Measurements from ENCODE around the gene F7.
"Not testable (repeated sequence)": the region's sequence is repeated elsewhere in the genome, so short reads cannot be mapped to it uniquely, and the experiment has no call there.

The F7 gene

GRCh38 chr13:113160983-113161382 is 55.4 kb downstream of the F7 start:
- no peak for TF ChIP-seq EZH2phosphoT487 (IDR thresholded peaks at IDR 0.05; ENCODE audit: borderline replicate concordance, low read length)
- TF ChIP-seq, protein P1, sequence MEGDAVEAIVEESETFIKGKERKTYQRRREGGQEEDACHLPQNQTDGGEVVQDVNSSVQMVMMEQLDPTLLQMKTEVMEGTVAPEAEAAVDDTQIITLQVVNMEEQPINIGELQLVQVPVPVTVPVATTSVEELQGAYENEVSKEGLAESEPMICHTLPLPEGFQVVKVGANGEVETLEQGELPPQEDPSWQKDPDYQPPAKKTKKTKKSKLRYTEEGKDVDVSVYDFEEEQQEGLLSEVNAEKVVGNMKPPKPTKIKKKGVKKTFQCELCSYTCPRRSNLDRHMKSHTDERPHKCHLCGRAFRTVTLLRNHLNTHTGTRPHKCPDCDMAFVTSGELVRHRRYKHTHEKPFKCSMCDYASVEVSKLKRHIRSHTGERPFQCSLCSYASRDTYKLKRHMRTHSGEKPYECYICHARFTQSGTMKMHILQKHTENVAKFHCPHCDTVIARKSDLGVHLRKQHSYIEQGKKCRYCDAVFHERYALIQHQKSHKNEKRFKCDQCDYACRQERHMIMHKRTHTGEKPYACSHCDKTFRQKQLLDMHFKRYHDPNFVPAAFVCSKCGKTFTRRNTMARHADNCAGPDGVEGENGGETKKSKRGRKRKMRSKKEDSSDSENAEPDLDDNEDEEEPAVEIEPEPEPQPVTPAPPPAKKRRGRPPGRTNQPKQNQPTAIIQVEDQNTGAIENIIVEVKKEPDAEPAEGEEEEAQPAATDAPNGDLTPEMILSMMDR (IDR thresholded peaks at IDR 0.05; ENCODE audit: low read depth, low read length, poor library complexity, severe bottlenecking), result no peak

DNA sequence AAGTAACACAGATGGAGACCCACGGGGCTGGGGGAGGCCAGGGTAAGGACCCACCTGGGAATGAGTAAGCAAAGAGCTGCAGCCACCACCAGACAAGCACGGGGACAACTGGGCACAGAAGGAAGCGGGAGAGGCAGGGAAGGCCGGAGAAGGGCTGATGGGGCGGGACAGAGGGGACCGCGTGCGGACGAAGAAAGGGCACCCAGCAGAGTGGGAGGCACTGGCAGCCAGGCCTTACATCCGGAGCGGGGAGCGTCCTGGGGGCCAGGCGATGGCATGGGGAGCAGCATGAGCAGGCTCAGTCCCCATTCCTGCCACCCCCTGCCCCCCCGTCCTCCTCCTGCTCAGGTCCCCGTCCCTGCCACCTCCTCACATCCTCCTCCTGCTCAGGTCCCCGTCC is 55.8 kb downstream of the F7 start:
- TF ChIP-seq, protein P1 (IDR thresholded peaks at IDR 0.05; ENCODE audit: low read depth, low read length, poor library complexity, severe bottlenecking), result no peak
- TF ChIP-seq EZH2phosphoT487 (IDR thresholded peaks at IDR 0.05; ENCODE audit: borderline replicate concordance, low read length), result no peak
- peak overlapping the region; percentile 36 for H3K4me3 ChIP-seq (ENCODE audit: low read length)
- peak overlapping the region; percentile 42 for H3K27ac ChIP-seq (ENCODE audit: low read depth, low read length)
- H3F3A ChIP-seq (ENCODE audit: control insufficient read depth, insufficient read depth), result peaks cover 20% of the 10 kb centered on the region
- H3K27me3 ChIP-seq (ENCODE audit: control insufficient read depth, low read length), result no peaks in the 10 kb centered on the region
- no peaks in the 10 kb centered on the region for H3K79me2 ChIP-seq (ENCODE audit: control insufficient read depth, low read length)
- H4K20me1 ChIP-seq (ENCODE audit: control insufficient read depth, insufficient read depth, low read depth, low read length), result no peaks in the 10 kb centered on the region
- no peaks in the 10 kb centered on the region for H3K9me2 ChIP-seq (replicated peaks; ENCODE audit: control insufficient read depth, low read length)
- peak overlapping the region; percentile 49 for H3K4me2 ChIP-seq (ENCODE audit: low read length)
- H3K4me1 ChIP-seq (ENCODE audit: control insufficient read depth, low read length), result peaks cover 28% of the 10 kb centered on the region
- H3K36me3 ChIP-seq (ENCODE audit: control insufficient read depth, low read length), result no peaks in the 10 kb centered on the region
- H3K9me3 ChIP-seq (ENCODE audit: control insufficient read depth, insufficient read depth, low read length), result no peaks in the 10 kb centered on the region

More at GRCh38 chr13:113160983-113161382, 55.4 kb downstream of the F7 start:
- H3K79me2 ChIP-seq (ENCODE audit: control insufficient read depth, low read length), result no peaks in the 10 kb centered on the region
- peak overlapping the region; percentile 42 for H3K27ac ChIP-seq (ENCODE audit: low read depth, low read length)
- H3K4me1 ChIP-seq (ENCODE audit: control insufficient read depth, low read length), result peaks cover 28% of the 10 kb centered on the region
- H3K9me3 ChIP-seq (ENCODE audit: control insufficient read depth, insufficient read depth, low read length), result peaks cover under 1% of the 10 kb centered on the region; the same call in 1 of the 2 replicates
- H3K9me2 ChIP-seq (replicated peaks; ENCODE audit: control insufficient read depth, low read length), result no peaks in the 10 kb centered on the region
- H3K36me3 ChIP-seq (ENCODE audit: control insufficient read depth, low read length), result no peaks in the 10 kb centered on the region
- no peaks in the 10 kb centered on the region for H4K20me1 ChIP-seq (ENCODE audit: control insufficient read depth, insufficient read depth, low read depth, low read length)
- peaks cover 16% of the 10 kb centered on the region for H3F3A ChIP-seq (ENCODE audit: control insufficient read depth, insufficient read depth)
- peak overlapping the region; percentile 36 for H3K4me3 ChIP-seq (ENCODE audit: low read length)
- H3K4me2 ChIP-seq (ENCODE audit: low read length), result peak overlapping the region; percentile 49
- no peaks in the 10 kb centered on the region for H3K27me3 ChIP-seq (ENCODE audit: control insufficient read depth, low read length)

- not testable (repeated sequence) for H3K9me2 ChIP-seq (replicated peaks; ENCODE audit: control insufficient read depth, low read length); H3K27ac ChIP-seq (ENCODE audit: low read depth, low read length); H3K27me3 ChIP-seq (ENCODE audit: control insufficient read depth, low read length); H3K36me3 ChIP-seq (ENCODE audit: control insufficient read depth, low read length); H4K20me1 ChIP-seq (ENCODE audit: control insufficient read depth, insufficient read depth, low read depth, low read length); H3K4me3 ChIP-seq (ENCODE audit: low read length); H3K9me3 ChIP-seq (ENCODE audit: control insufficient read depth, insufficient read depth, low read length); H3K79me2 ChIP-seq (ENCODE audit: control insufficient read depth, low read length); H3K4me2 ChIP-seq (ENCODE audit: low read length)
- H3F3A ChIP-seq (ENCODE audit: control insufficient read depth, insufficient read depth), result peaks cover 20% of the 10 kb centered on the region
- peaks cover 28% of the 10 kb centered on the region for H3K4me1 ChIP-seq (ENCODE audit: control insufficient read depth, low read length)
These were observed 56.4 kb downstream of the F7 start for GRCh38 chr13:113161975-113162374.

GRCh38 chr13:113162783-113163685 is 57.4 kb downstream of the F7 start:
- 0 out of 2 replicates have a peak, but pooled peaks cover 2% of the 10 kb centered on the region for H3K36me3 ChIP-seq (ENCODE audit: control insufficient read depth, low read length)
- no peak overlapping the region for H3K4me3 ChIP-seq (ENCODE audit: low read length)
- H3K27ac ChIP-seq (ENCODE audit: low read depth, low read length), result peak overlapping the region; percentile 47
- peaks cover 20% of the 10 kb centered on the region for H3F3A ChIP-seq (ENCODE audit: control insufficient read depth, insufficient read depth)
- H3K9me3 ChIP-seq (ENCODE audit: control insufficient read depth, insufficient read depth, low read length), result no peaks in the 10 kb centered on the region
- H3K4me2 ChIP-seq (ENCODE audit: low read length), result peak overlapping the region; percentile 26; the same call in 1 of the 2 replicates
- TF ChIP-seq, protein P1 (IDR thresholded peaks at IDR 0.05; ENCODE audit: low read depth, low read length, poor library complexity, severe bottlenecking), result no peak
- no peak for TF ChIP-seq EZH2phosphoT487 (IDR thresholded peaks at IDR 0.05; ENCODE audit: borderline replicate concordance, low read length)
- no peaks in the 10 kb centered on the region for H3K27me3 ChIP-seq (ENCODE audit: control insufficient read depth, low read length)
- H3K4me1 ChIP-seq (ENCODE audit: control insufficient read depth, low read length), result peaks cover 25% of the 10 kb centered on the region
- no peaks in the 10 kb centered on the region for H3K79me2 ChIP-seq (ENCODE audit: control insufficient read depth, low read length)
- no peaks in the 10 kb centered on the region for H4K20me1 ChIP-seq (ENCODE audit: control insufficient read depth, insufficient read depth, low read depth, low read length)
- no peaks in the 10 kb centered on the region for H3K9me2 ChIP-seq (replicated peaks; ENCODE audit: control insufficient read depth, low read length)

Data from DOHH2 (cell line).